Chondrocyte (in vitro differentiated cells): Measurements from ENCODE around the gene MTCP1. TPM values are rescaled to one million over a fixed set of nuclear protein-coding genes. Genes with fewer than 3 reads are reported as not detected.

Source experiments
- DNase-seq: peaks from one replicate; pipeline ENCODE4 v3.0.0; 2021; ENCODE audit warnings: mixed read lengths, low spot score
- H3K27ac Mint-ChIP-seq: one replicate; pipeline ENCODE4 v1.8.0; 2021; ENCODE audit warnings: mild to moderate bottlenecking, moderate library complexity, mixed read lengths; ENCODE audit not compliant: unreplicated experiment
- H3K27me3 Mint-ChIP-seq: 2 replicates; pipeline ENCODE4 v1.8.0; 2021; ENCODE audit warnings: low read depth, mixed read lengths
- H3K36me3 Mint-ChIP-seq: 2 replicates; pipeline ENCODE4 v1.8.0; 2021; ENCODE audit warnings: low read depth, mixed read lengths
- H3K4me1 Mint-ChIP-seq: 2 replicates; pipeline ENCODE4 v1.8.0; 2021; ENCODE audit warnings: low read depth, mild to moderate bottlenecking, mixed read lengths
- H3K4me3 Mint-ChIP-seq: one replicate; pipeline ENCODE4 v1.8.0; 2021; ENCODE audit warnings: mild to moderate bottlenecking, moderate library complexity, mixed read lengths; ENCODE audit not compliant: unreplicated experiment
- H3K9me3 Mint-ChIP-seq: 2 replicates; pipeline ENCODE4 v1.8.0; 2021; ENCODE audit warnings: low read depth, mixed read lengths
- CTCF ChIP-seq: fragments of 200-600 bp; sonication (generic); IDR thresholded peaks from 2 replicates; pipeline ENCODE4 v1.5.0; 2021; ENCODE audit warnings: antibody characterized with exemption, mild to moderate bottlenecking, moderate library complexity
- long read RNA-seq: library from polyadenylated mRNA; stranded (forward); transcript quantifications from one replicate; pipeline ENCODE4 v2.0.0, GENCODE V29; 2021
- total RNA-seq: library from RNA; stranded (reverse); gene quantifications from 3 replicates; pipeline ENCODE4 v1.2.1, GENCODE V29; 2021

The MTCP1 gene
- total RNA-seq: 13.5 to 20.7 TPM (median 18.6 TPM) in 3 replicates
- long read RNA-seq, partial matches to known transcripts: 0 of 5 reads
- long read RNA-seq, other reads (novel, unspliced or antisense): 4 of 5 reads

- H3K36me3 Mint-ChIP-seq: peaks cover 6% of the 10 kb centered on the region
- peak within 1 kb of the TSS; percentile 92 for H3K27ac Mint-ChIP-seq
- H3K4me1 Mint-ChIP-seq: peaks cover 31% of the 10 kb centered on the region
- no peaks in the 10 kb centered on the region for H3K27me3 Mint-ChIP-seq
- peak within 1 kb of the TSS; percentile 86 for H3K4me3 Mint-ChIP-seq
- no peak for TF ChIP-seq CTCF
- peaks cover 12% of the 10 kb centered on the region for H3K9me3 Mint-ChIP-seq
- peak; percentile 90 for DNase-seq
These were observed at the start of gene MTCP1, which contains the start of the genes BRCC3 and CMC4 for GRCh38 chrX:155070975-155071693. TSS of gene MTCP1 (minus strand) at chrX:155071136. CDS start at chrX:155066010, 5,126 bp downstream. TSS of gene BRCC3 (plus strand) at chrX:155071508. CDS start at chrX:155071528, 20 bp downstream. TSS of gene CMC4 (minus strand) at chrX:155071136. CDS start at chrX:155064023, 7,113 bp downstream.

GRCh38 chrX:155115174-155115819 is 44.4 kb upstream of the MTCP1 start:
- H3K36me3 Mint-ChIP-seq: peaks cover 11% of the 10 kb centered on the region
- H3K27ac Mint-ChIP-seq: no peak overlapping the region
- TF ChIP-seq CTCF: no peak
- no peaks in the 10 kb centered on the region for H3K27me3 Mint-ChIP-seq
- no peak overlapping the region for H3K4me3 Mint-ChIP-seq
- H3K9me3 Mint-ChIP-seq: peaks cover 30% of the 10 kb centered on the region
- H3K4me1 Mint-ChIP-seq: no peaks in the 10 kb centered on the region
- DNase-seq: no peak

GRCh38 chrX:155113097-155113496 is 42.2 kb upstream of the MTCP1 start:
- no peak for TF ChIP-seq CTCF
- DNase-seq: no peak

GRCh38 chrX:155112171-155112570 is 41.2 kb upstream of the MTCP1 start:
- Mint-ChIP-seq H3K4me1 (no peaks in the 10 kb centered on the region), H3K36me3 (peaks cover 3% of the 10 kb centered on the region), H3K27me3 (no peaks in the 10 kb centered on the region), H3K4me3 (no peak overlapping the region), H3K27ac (no peak overlapping the region), H3K9me3 (peaks cover 32% of the 10 kb centered on the region)
- no peak for DNase-seq
- TF ChIP-seq CTCF: no peak

More at GRCh38 chrX:155113097-155113496, 42.2 kb upstream of the MTCP1 start:
- Mint-ChIP-seq H3K4me3 (no peak overlapping the region), H3K27me3 (no peaks in the 10 kb centered on the region), H3K9me3 (peaks cover 32% of the 10 kb centered on the region), H3K36me3 (peaks cover 4% of the 10 kb centered on the region), H3K27ac (no peak overlapping the region), H3K4me1 (no peaks in the 10 kb centered on the region)

GRCh38 chrX:155108427-155108826 is 37.5 kb upstream of the MTCP1 start:
- Mint-ChIP-seq H3K27me3 (no peaks in the 10 kb centered on the region), H3K4me1 (no peaks in the 10 kb centered on the region), H3K4me3 (no peak overlapping the region), H3K27ac (no peak overlapping the region), H3K36me3 (peaks cover 2% of the 10 kb centered on the region), H3K9me3 (peaks cover 19% of the 10 kb centered on the region)
- no peak for TF ChIP-seq CTCF
- no peak for DNase-seq
